Activated naive CD8-positive, alpha-beta T cell treated with anti-CD3 and anti-CD28 coated beads, Interleukin-2, amount 50 U/mL, for 24 hours (primary cell): ENCODE results near the gene ZFHX3.

Experiments used
- ATAC-seq: fragments of 150-1000 bp; cut with Tn5 transposase; one replicate; pipeline ENCODE4 v1.10.0; 2021
- DNase-seq: peaks from one replicate; pipeline ENCODE4 v3.0.0; 2021
- H3K27ac Mint-ChIP-seq: one replicate; pipeline ENCODE4 v1.8.0; 2021; ENCODE audit warnings: mild to moderate bottlenecking, mixed read lengths
- H3K27me3 Mint-ChIP-seq: one replicate; pipeline ENCODE4 v1.8.0; 2021; ENCODE audit warnings: mixed read lengths
- H3K36me3 Mint-ChIP-seq: one replicate; pipeline ENCODE4 v1.8.0; 2021; ENCODE audit warnings: low read depth, mixed read lengths
- H3K4me1 Mint-ChIP-seq: one replicate; pipeline ENCODE4 v1.8.0; 2021; ENCODE audit warnings: mixed read lengths
- H3K4me3 Mint-ChIP-seq: one replicate; pipeline ENCODE4 v1.8.0; 2021; ENCODE audit warnings: mild to moderate bottlenecking, moderate library complexity, mixed read lengths
- H3K9me3 Mint-ChIP-seq: one replicate; pipeline ENCODE4 v1.8.0; 2021; ENCODE audit warnings: mixed read lengths

Gene ZFHX3

DNA sequence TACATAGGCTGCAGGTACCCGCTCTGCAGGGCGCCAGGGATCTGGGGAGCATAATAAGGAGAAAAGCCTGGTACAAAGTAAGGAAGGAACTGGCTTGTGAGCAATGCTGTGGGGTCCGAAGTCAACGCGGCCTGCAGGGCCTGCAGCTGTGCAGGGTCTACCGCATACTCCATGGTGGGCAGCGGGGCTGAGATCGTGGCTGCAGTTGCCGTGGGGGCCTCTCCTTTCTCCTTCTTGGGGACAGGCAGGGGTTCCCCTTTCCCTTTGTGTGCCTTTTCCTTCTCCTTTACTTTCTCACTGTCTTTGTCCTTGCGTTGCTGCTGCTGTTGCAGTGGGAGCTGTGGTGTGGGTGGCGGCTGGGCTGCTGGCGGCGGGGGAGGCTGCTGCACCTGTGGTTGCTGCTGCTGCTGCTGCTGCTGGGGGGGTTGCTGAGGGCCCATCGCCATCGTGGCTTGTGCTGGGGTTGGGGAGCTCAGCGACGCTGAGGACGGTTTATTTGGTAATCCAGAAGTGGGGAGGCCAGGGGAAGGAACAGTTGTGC lies 259.6 kb downstream of the ZFHX3 start:
- peaks cover 2% of the 10 kb centered on the region for H3K36me3 Mint-ChIP-seq
- H3K27ac Mint-ChIP-seq, result peak overlapping the region; percentile 21
- H3K27me3 Mint-ChIP-seq, result peaks cover 18% of the 10 kb centered on the region
- H3K9me3 Mint-ChIP-seq, result no peaks in the 10 kb centered on the region
- DNase-seq (peak; percentile 2), ATAC-seq (no peak)
- H3K4me3 Mint-ChIP-seq, result peak overlapping the region; percentile 76
- H3K4me1 Mint-ChIP-seq, result peaks cover 20% of the 10 kb centered on the region

DNA sequence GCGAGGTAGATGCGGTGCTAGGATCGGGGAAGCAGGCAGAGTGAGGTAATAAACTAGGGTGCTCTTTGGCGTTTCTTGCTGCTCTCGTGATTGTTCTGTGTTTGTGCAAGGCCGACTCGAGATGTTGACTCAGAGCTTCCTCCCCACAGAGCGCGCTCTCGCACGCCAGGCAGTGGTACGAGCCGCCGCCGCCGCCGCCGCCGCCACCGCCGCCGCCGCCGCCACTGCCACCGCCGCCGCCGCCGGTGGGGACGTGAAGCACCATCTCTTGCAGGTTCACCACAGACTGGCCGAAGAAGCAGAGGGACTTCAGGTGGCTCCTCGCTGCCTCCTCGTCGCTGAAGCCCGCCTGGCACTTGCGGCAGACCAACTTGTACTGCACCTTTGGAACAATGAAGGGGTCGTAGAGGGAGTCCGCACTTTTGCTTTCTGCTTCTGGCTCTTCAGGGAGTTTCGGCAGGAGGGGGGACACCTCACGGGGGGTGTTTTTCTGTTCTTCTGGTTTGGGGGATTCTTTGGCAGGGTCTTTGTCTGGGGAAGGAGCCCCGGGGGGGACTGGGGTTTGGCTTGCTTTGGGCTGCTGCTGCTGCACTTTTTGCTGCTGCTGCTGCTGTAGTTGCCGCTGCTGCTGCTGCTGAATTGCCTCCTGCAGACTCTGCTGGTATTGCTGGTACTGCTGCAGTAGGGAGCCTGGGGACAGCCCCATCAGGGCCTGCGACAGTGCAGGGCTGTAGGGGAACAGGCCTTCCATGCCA lies 260.2 kb downstream of the ZFHX3 start:
- ATAC-seq (peak; percentile 87), DNase-seq (peak; percentile 69)
- Mint-ChIP-seq H3K36me3 (peaks cover 2% of the 10 kb centered on the region), H3K9me3 (no peaks in the 10 kb centered on the region), H3K27me3 (peaks cover 18% of the 10 kb centered on the region), H3K4me1 (peaks cover 20% of the 10 kb centered on the region), H3K4me3 (peak overlapping the region; percentile 76), H3K27ac (peak overlapping the region; percentile 67)

DNA sequence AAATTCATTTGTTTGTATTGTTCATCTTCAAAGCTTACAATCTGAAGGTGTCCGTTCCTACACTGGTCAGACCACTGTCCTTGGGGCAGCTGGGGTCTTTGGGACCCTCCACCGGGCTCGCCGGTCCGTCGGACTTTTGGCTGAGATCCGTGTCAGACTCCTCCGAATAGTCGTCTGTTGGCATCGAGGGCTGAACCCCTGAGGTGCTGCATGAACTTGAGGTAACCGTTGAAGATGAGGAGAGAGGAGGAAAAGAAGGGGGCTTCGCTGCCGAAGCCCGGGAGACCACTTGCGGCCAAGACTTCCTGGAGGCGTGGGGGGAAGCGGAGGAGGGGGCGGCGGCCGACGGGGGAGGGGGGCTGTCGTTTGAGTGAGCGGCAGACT lies 260.8 kb downstream of the ZFHX3 start:
- peak overlapping the region; percentile 67 for H3K27ac Mint-ChIP-seq
- no peak for DNase-seq
- H3K27me3 Mint-ChIP-seq, result peaks cover 18% of the 10 kb centered on the region
- H3K9me3 Mint-ChIP-seq, result no peaks in the 10 kb centered on the region
- ATAC-seq, result no peak
- H3K4me3 Mint-ChIP-seq, result peak overlapping the region; percentile 76
- H3K36me3 Mint-ChIP-seq, result peaks cover 2% of the 10 kb centered on the region
- H3K4me1 Mint-ChIP-seq, result peaks cover 20% of the 10 kb centered on the region

DNA sequence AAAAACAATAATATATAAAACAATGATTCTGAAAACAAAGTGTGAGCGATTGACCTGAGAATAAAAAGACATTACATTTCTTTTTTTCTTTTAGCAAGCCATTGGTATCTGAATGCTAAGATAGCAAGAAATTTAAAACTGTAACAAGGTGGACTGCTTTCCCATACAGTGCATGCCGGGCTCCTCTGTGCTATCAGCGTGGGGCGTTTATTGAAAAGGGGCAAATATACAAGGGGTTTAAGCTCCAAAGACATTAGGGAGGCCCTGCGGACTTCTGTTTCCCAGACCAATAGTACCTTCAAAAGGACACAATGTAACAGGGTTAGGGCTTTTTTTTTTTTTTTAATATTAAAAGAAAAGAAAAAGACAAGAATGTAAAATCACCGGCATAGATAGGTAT lies 261.3 kb downstream of the ZFHX3 start:
- peak overlapping the region; percentile 54 for H3K4me3 Mint-ChIP-seq
- DNase-seq (no peak), ATAC-seq (no peak)
- H3K36me3 Mint-ChIP-seq, result no peaks in the 10 kb centered on the region
- H3K27me3 Mint-ChIP-seq, result peaks cover 18% of the 10 kb centered on the region
- H3K9me3 Mint-ChIP-seq, result no peaks in the 10 kb centered on the region
- H3K4me1 Mint-ChIP-seq, result peaks cover 20% of the 10 kb centered on the region
- no peak overlapping the region for H3K27ac Mint-ChIP-seq

DNA sequence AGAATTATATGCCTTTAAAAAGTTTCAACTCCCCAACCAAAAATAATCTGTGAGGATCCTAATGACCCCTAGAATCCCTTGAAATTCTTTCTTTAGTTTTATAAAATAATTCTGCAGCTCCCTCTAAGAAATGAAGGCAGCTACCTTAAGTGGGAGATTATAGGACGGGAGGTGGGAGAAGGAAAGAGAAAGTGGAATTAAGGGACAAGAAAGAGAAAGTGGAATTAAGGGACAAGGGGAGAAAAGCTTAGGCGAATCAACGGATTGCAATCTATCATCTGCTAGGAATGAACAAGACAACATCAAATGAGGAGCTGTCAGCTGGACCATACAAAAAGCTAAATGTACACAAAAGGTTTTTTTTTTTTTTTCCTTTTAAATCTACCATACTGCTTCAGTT lies 262.0 kb downstream of the ZFHX3 start:
- no peak for ATAC-seq
- Mint-ChIP-seq H3K4me3 (no peak overlapping the region), H3K27me3 (peaks cover 18% of the 10 kb centered on the region), H3K9me3 (no peaks in the 10 kb centered on the region), H3K4me1 (peaks cover 20% of the 10 kb centered on the region), H3K27ac (no peak overlapping the region), H3K36me3 (no peaks in the 10 kb centered on the region)
- no peak for DNase-seq

DNA sequence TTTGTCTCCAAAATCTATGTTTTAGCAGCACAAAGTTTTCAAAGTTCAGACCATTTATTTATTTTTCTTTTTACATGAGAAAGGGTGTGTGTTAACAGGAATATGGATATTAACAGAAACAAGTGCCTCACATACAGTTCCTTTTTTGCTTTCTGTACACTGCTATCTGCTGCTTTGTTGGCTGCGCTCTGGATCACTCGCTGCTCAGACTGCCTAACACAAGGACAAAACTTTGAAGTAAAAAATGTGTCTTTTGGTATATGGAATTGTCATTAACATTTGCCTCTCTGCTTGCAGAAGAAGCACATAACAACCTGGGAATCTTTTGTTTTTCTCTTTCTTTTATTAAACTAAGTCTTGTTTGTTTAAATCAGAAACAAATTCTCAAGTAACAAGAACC lies 262.8 kb downstream of the ZFHX3 start:
- Mint-ChIP-seq H3K9me3 (no peaks in the 10 kb centered on the region), H3K36me3 (no peaks in the 10 kb centered on the region), H3K27ac (no peak overlapping the region), H3K27me3 (peaks cover 18% of the 10 kb centered on the region), H3K4me3 (no peak overlapping the region), H3K4me1 (peaks cover 20% of the 10 kb centered on the region)
- ATAC-seq (no peak), DNase-seq (no peak)

DNA sequence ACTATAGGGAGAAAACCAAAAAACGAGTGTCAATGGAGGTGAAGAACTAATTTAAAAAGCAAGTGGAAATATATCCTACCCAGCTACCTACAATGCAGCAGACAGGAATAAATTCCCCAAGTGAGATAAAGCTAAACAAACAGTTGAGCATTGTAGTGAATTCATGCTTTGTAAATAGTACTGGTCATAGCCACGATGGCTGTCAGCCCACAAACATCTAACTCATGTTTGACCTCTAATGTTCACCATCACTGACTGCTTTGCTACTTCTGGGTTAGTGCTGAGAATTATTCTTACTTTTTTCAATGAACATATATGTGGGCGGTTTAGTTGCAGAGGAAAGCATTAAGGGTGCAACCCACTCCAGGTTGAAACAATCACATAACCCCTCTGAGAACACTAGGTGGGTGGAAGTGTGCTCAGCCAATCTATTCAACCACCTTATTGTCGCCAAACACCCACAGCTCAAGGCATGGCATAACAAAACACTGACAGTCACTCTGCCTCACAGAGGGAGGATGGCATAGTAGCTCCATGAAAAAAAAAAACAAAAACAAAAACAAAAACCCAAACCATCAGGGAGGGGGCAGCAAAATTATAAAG lies 264.1 kb downstream of the ZFHX3 start:
- H3K27me3 Mint-ChIP-seq, result peaks cover 13% of the 10 kb centered on the region
- DNase-seq (no peak), ATAC-seq (no peak)
- no peak overlapping the region for H3K4me3 Mint-ChIP-seq
- no peaks in the 10 kb centered on the region for H3K36me3 Mint-ChIP-seq
- no peaks in the 10 kb centered on the region for H3K9me3 Mint-ChIP-seq
- peaks cover 20% of the 10 kb centered on the region for H3K4me1 Mint-ChIP-seq
- no peak overlapping the region for H3K27ac Mint-ChIP-seq

DNA sequence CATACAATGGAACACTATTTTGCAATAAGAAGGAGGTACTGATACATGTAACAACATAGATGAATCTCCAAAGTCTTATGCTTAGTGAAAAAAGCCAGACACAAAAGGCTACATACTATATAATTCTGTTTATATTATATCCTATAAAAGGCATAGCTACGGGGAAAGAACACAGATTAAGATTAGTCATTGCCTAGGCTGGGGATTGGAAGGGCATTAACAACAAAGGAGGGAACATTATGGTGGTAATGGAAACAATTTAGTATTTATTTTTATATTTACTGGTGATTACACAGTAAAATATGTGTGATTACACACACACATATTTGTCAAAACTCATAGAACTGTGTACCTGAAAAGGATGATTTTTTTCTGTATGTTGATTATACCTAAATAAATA lies 278.1 kb downstream of the ZFHX3 start:
- Mint-ChIP-seq H3K27me3 (no peaks in the 10 kb centered on the region), H3K27ac (no peak overlapping the region), H3K4me1 (no peaks in the 10 kb centered on the region), H3K9me3 (peaks cover 6% of the 10 kb centered on the region), H3K4me3 (no peak overlapping the region), H3K36me3 (no peaks in the 10 kb centered on the region)
- DNase-seq (no peak), ATAC-seq (no peak)

DNA sequence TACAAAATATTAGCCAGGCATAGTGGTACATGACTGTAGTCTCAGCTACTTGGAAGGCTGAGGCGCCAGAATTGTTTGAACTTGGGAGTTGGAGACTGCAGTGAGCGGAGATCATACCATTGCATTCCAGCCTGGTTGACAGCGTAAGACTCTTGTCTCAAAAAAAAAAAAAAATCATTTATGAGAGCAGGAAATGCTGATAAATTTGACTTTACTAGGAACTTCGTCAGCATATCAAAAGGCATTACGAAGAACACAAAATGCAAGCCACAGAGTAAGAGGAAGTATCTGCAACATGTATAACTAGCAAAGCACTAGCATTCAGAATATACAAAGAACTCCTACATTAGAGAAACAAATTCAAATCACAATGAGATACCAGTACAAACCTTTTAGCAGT lies 279.3 kb downstream of the ZFHX3 start:
- Mint-ChIP-seq H3K4me1 (no peaks in the 10 kb centered on the region), H3K27me3 (no peaks in the 10 kb centered on the region), H3K27ac (no peak overlapping the region), H3K4me3 (no peak overlapping the region), H3K9me3 (peaks cover 6% of the 10 kb centered on the region), H3K36me3 (no peaks in the 10 kb centered on the region)
- DNase-seq, result no peak
- ATAC-seq, result no peak

DNA sequence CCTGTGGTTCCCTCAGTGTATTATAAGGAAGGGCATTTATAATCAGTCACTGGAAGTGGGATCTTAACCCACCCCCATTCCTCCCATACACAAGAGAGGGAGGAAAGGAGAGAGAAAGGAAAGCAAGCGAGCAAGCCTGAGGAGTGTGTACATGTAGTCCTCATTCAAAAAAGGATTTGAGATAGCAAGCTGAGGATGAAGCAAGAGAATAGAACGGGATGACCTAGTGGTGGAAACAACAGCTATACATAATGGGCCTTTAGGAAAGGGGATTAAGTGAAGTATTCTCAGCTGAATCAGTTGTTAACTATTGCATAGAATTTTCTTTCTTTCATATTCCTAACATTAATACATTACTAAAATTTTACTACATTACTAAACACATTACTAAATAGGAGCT lies 281.4 kb downstream of the ZFHX3 start:
- no peak for DNase-seq
- no peak for ATAC-seq
- no peak overlapping the region for H3K27ac Mint-ChIP-seq
- H3K27me3 Mint-ChIP-seq, result no peaks in the 10 kb centered on the region
- H3K4me3 Mint-ChIP-seq, result no peak overlapping the region
- peaks cover 4% of the 10 kb centered on the region for H3K9me3 Mint-ChIP-seq
- no peaks in the 10 kb centered on the region for H3K36me3 Mint-ChIP-seq
- H3K4me1 Mint-ChIP-seq, result no peaks in the 10 kb centered on the region

DNA sequence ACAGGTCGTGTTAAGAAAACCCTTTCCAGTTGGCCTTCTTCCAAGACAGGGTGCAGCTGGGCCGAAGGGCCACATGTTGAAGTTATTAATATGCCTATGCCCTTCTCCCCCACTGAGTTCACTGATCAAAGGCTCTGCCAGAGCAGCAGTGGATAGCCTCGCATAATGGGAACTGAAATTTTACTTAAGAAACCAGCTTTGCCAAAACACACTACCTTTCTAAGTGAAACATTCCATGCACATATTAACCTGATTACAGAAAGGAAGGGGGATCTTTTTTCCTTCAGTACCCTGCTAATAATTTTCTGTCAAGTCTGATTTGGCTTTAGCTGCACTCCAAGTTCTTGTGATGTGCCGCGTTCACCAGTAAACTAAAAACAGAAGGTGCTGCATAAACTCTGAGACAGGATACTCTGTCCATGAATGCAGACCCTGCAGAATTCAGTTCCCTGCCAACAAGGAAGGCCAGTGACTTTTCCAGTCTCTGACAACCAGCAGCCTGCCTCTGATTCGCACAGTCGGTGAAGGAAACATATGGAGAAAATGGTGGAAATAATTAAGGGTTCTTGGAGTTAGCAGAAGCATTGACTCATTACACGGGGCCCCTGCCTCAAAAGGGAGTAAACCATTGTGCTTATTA lies 283.8 kb downstream of the ZFHX3 start:
- Mint-ChIP-seq H3K9me3 (no peaks in the 10 kb centered on the region), H3K36me3 (no peaks in the 10 kb centered on the region), H3K4me1 (no peaks in the 10 kb centered on the region), H3K27me3 (no peaks in the 10 kb centered on the region), H3K4me3 (no peak overlapping the region), H3K27ac (no peak overlapping the region)
- DNase-seq (no peak), ATAC-seq (no peak)

DNA sequence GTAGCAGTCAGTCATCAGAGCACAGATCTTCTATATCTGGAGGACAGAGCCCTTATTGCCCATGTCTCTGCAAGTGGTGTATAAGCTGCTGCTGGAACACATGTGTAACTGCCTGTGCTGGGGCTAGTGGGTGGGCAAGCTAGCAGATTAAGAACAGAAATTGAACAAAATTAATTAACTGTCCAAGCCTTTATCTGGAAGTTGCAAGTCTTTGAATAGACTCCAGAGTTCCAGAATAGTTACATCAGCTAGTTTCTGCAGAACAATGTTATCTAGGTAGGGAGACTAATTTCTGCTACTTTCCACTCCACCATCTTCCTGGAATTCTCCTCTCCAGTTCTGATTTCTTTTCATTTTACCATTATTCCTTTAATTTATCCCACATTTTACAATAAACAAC lies 287.3 kb downstream of the ZFHX3 start:
- ATAC-seq (no peak), DNase-seq (no peak)
- Mint-ChIP-seq H3K9me3 (peaks cover 21% of the 10 kb centered on the region), H3K27me3 (no peaks in the 10 kb centered on the region), H3K36me3 (peaks cover 9% of the 10 kb centered on the region), H3K27ac (no peak overlapping the region), H3K4me3 (no peak overlapping the region), H3K4me1 (no peaks in the 10 kb centered on the region)

DNA sequence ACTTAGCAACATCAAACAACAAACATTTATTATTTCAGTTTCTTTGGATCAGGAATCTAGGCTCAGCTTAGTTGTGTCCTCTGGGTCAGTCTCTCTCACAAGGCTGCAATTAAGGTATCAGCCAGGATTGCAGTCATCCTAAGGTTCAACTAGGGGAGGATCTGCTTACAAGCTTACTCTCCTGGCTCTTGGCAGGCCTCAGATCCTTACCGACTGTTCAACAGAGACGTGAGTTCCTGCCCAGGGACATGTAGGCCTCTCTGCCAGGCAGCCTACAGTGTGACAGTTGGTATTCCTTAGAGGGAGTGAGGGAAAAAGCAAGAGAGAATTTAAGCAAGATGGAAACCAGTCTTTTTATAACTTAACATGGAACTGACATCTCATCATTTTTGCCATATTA lies 294.0 kb downstream of the ZFHX3 start:
- Mint-ChIP-seq H3K9me3 (peaks cover 19% of the 10 kb centered on the region), H3K4me3 (no peak overlapping the region), H3K27me3 (no peaks in the 10 kb centered on the region), H3K4me1 (no peaks in the 10 kb centered on the region), H3K36me3 (peaks cover 9% of the 10 kb centered on the region), H3K27ac (no peak overlapping the region)
- ATAC-seq (no peak), DNase-seq (no peak)

DNA sequence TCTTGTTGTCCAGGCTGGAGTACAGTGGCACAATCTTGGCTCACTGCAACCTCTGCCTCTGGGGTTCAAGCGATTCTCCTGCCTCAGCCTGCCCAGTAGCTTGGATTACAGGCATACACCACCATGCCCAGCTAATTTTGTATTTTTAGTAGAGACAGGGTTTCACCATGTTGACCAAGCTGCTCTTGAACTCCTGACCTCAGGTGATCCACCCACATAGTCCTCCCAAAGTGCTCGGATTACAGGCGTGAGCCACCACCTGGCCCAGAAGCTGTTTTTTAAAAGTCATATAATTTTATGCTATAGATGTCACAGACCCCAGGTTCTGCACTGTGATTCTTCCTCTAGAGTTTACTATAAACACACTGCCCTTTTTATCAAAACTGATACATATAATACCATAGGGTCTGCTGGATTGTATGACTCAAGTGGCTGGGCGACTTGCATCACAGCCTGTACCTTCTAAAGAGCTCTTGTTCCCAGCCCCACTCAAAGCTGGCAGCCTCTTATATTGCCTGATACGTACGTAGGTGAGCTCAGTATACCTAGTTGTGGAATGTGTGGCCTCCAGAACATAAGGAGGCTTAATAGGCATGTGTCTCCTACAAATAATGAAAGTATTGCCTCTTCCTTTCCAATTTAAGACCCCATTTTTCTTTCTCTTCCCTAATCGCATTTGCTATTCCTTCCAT lies 295.8 kb downstream of the ZFHX3 start:
- Mint-ChIP-seq H3K4me1 (no peaks in the 10 kb centered on the region), H3K27me3 (no peaks in the 10 kb centered on the region), H3K36me3 (no peaks in the 10 kb centered on the region), H3K4me3 (no peak overlapping the region), H3K27ac (no peak overlapping the region), H3K9me3 (peaks cover 4% of the 10 kb centered on the region)
- ATAC-seq (no peak), DNase-seq (no peak)
